ENCODE results near the gene SSBP2.
"Not testable (repeated sequence)": the region's sequence is repeated elsewhere in the genome, so short reads cannot be mapped to it uniquely, and the experiment has no call there.

SSBP2 gene

DNA sequence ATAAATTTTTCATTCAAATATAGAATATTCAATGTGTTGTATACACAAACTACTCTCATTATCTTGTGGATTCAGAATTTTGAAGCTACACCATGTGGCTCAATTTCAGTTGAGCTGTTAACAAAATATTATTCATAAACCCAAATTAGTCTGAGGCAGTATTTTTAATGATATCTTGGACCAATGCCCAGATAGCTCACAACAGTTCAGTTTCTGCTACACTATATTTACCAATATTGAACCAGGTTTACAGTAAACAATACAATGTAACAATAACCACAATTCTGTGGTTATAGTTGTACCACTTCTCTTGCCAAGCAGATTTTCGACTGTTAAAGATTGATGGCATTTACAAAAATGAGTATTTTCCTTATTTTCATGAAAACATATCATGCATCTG, 99.9 kb downstream of the SSBP2 start:
- no peaks in the 10 kb centered on the region for H3K27me3 Mint-ChIP-seq
- CTCF ChIA-PET = no interaction called here
- peaks cover 10% of the 10 kb centered on the region for H3K36me3 Mint-ChIP-seq
- no peak overlapping the region for H3K4me3 Mint-ChIP-seq
- no peak overlapping the region for H3K27ac Mint-ChIP-seq
- DNase-seq = no peak
- H3K4me1 Mint-ChIP-seq = no peaks in the 10 kb centered on the region
- no peaks in the 10 kb centered on the region for H3K9me3 Mint-ChIP-seq

DNA sequence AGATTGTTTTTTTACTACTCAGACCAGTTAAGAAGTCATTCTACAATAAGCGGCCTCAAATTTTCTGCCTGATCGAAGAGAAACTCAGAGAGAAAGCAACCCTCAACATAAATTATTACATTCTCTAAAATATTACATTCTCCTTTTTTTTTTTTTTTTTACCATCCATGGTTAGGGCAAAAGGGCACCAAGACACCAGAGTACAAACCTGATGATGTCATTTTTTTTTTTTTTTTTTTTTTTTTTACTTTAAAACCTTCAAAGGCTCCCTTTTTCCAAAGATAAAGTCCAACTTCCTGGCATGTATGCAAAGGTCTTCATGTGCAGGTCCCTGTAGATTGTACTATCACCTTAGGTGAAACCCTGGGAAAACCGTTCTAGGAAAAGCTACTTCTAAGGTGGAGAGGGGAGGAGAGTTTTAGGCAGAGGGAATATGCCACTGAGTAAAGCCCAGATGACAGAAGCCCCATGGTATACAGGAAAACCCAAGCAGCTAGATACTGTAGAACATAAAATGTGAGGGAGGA, 104.4 kb downstream of the SSBP2 start:
- H3K36me3 Mint-ChIP-seq = peaks cover 10% of the 10 kb centered on the region

DNA sequence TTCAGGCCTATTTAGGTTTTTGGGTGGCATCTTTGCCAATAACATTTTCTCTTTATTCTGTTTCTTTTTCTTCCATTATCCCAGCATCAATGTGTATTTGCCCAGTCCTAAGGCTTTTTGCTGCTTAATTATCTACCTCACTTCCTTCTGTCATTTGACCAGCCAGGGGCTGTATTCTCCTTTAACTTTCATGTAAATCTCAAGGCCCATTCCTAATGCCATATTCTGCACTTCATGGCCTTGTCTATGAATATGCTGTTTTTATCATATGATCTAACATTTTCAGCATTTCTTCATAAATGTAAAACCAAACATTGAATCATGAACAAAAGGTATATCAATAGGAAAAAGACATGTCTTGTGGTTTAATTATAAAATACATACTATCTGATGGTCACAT, 108.7 kb downstream of the SSBP2 start:
- no peak overlapping the region for H3K4me3 Mint-ChIP-seq
- no peaks in the 10 kb centered on the region for H3K27me3 Mint-ChIP-seq
- peaks cover 2% of the 10 kb centered on the region for H3K9me3 Mint-ChIP-seq
- H3K4me1 Mint-ChIP-seq = no peaks in the 10 kb centered on the region
- no peak overlapping the region for H3K27ac Mint-ChIP-seq
- peaks cover 5% of the 10 kb centered on the region for H3K36me3 Mint-ChIP-seq
- no peak for DNase-seq
- CTCF ChIA-PET = no interaction called here

More for the DNA sequence above, 104.4 kb downstream of the SSBP2 start:
- H3K27ac Mint-ChIP-seq = no peak overlapping the region
- H3K27me3 Mint-ChIP-seq = no peaks in the 10 kb centered on the region
- no peak overlapping the region for H3K4me3 Mint-ChIP-seq
- CTCF ChIA-PET = no interaction called here
- no peaks in the 10 kb centered on the region for H3K4me1 Mint-ChIP-seq
- H3K9me3 Mint-ChIP-seq = no peaks in the 10 kb centered on the region
- no peak for DNase-seq

DNA sequence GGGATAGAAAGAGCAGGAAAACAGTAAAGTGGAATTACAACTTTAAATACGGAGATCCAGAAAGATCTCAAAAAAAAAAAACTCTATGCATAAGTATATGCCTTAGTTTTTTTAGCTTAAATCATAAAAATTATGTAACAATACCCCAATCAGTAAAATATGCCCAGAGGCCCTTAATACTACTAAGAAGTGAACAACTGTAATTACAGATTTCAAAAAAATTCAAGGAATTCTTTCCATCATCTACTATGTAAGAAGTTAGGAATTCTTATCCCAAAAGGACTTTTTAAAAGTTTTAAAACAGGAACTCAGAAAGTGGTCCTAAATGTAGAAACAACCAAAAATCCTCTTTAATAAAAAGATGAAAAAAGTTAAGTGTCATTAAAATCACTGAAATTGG, 111.3 kb downstream of the SSBP2 start:
- H3K27me3 Mint-ChIP-seq = no peaks in the 10 kb centered on the region

DNA sequence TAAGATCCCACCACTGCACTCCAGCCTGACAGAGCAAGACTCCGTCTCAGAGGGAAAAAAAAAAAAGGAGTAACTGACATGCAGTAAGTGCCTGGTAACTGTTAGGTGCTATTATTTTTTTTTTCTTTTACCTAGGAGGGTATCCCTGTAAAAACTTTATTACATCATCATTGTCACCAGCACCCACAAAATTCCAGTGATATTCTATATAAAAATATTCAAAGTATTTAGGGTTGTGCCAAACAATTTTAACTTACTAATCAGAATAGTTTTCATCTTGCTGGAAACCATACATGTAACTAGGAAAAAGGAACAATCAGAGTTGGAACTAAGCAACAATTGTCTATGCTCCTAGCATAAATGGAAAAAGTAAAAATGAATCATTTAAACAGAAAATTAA, 112.4 kb downstream of the SSBP2 start:
- no peak overlapping the region for H3K27ac Mint-ChIP-seq
- H3K9me3 Mint-ChIP-seq = peaks cover 2% of the 10 kb centered on the region
- no peak overlapping the region for H3K4me3 Mint-ChIP-seq
- CTCF ChIA-PET = no interaction called here
- no peaks in the 10 kb centered on the region for H3K27me3 Mint-ChIP-seq
- no peaks in the 10 kb centered on the region for H3K4me1 Mint-ChIP-seq
- peaks cover 4% of the 10 kb centered on the region for H3K36me3 Mint-ChIP-seq
- DNase-seq = no peak

More for the DNA sequence above, 111.3 kb downstream of the SSBP2 start:
- H3K36me3 Mint-ChIP-seq = peaks cover 4% of the 10 kb centered on the region
- CTCF ChIA-PET = no interaction called here
- H3K9me3 Mint-ChIP-seq = peaks cover 2% of the 10 kb centered on the region
- no peaks in the 10 kb centered on the region for H3K4me1 Mint-ChIP-seq
- no peak for DNase-seq
- no peak overlapping the region for H3K27ac Mint-ChIP-seq
- H3K4me3 Mint-ChIP-seq = no peak overlapping the region

DNA sequence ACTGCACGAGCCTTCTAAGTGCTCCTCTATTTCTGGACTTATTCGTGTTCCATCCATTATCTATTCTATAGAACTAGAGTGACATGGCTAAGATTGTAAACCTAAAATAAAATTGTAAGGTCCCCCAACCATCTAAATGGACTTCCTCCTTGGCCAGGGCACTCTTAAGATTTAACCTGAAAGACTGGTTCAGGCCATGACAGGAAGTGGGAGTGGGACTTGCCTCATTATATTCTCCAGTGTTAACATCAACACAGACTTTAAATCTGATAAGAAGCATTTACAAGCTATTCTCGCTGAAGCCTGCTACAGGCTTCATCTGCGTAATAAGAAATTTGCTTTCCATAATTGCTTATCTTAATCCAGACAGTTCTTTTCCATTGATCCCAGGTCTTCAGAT, 117.0 kb downstream of the SSBP2 start:
- Mint-ChIP-seq H3K27ac (no peak overlapping the region), H3K36me3 (peaks cover 12% of the 10 kb centered on the region), H3K4me3 (no peak overlapping the region), H3K4me1 (peaks cover 3% of the 10 kb centered on the region), H3K9me3 (peaks cover 4% of the 10 kb centered on the region), H3K27me3 (no peaks in the 10 kb centered on the region)
- CTCF ChIA-PET = interaction anchor here (1.6 kb wide), 1 partner anchor 12 kb away, joined by 3 read pairs; no protein-coding TSS in a partner anchor
- DNase-seq = no peak

DNA sequence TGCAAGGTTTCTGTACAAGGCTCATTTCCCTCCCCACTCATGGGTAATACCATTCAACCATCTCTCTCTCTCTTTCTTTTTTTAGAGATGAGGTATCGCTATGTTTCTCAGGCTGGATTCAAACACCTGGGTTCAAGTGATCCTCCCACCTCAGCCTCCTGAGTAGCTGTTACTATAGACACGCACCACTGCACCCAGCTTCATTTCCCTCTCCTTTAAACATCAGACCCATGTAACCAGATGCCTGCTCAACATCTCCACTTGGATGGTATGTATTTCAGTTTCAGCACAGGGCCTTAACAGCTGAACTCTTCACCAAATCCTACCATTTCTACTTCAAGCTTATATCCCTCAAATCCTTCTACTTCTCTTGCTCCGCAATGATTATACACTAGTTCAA, 117.4 kb downstream of the SSBP2 start:
- Mint-ChIP-seq H3K9me3 (peaks cover 4% of the 10 kb centered on the region), H3K27me3 (no peaks in the 10 kb centered on the region)

DNA sequence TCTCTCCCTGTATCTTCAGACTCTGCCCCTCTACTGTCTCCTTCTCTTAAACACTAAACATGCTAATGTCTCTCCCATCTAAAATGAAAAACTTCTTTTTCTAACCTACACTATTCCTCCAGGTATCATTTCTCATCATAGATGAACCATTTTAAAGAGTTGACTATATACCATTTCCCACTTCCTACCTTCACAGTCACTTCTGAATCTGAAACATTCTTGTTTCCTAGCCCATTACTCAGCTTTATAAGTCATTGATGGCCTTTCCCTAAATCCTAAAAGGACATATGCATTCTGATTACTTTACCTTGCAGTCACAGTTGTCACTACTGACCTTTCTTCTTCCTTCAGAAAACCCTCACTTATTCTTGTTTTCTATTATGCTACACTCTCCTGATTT, 118.2 kb downstream of the SSBP2 start:
- no peak overlapping the region for H3K4me3 Mint-ChIP-seq
- H3K27ac Mint-ChIP-seq = no peak overlapping the region
- no peaks in the 10 kb centered on the region for H3K27me3 Mint-ChIP-seq
- CTCF ChIA-PET = interaction anchor here (1.6 kb wide), 1 partner anchor 10 kb away, joined by 3 read pairs; no protein-coding TSS in a partner anchor
- DNase-seq = no peak
- H3K36me3 Mint-ChIP-seq = peaks cover 18% of the 10 kb centered on the region
- H3K4me1 Mint-ChIP-seq = peaks cover 3% of the 10 kb centered on the region
- peaks cover 2% of the 10 kb centered on the region for H3K9me3 Mint-ChIP-seq

More for the DNA sequence above, 117.4 kb downstream of the SSBP2 start:
- Mint-ChIP-seq H3K4me1 (peaks cover 3% of the 10 kb centered on the region), H3K36me3 (peaks cover 16% of the 10 kb centered on the region), H3K4me3 (no peak overlapping the region), H3K27ac (no peak overlapping the region)
- DNase-seq = no peak
- CTCF ChIA-PET = interaction anchor here (1.6 kb wide), 1 partner anchor 11 kb away, joined by 3 read pairs; no protein-coding TSS in a partner anchor

DNA sequence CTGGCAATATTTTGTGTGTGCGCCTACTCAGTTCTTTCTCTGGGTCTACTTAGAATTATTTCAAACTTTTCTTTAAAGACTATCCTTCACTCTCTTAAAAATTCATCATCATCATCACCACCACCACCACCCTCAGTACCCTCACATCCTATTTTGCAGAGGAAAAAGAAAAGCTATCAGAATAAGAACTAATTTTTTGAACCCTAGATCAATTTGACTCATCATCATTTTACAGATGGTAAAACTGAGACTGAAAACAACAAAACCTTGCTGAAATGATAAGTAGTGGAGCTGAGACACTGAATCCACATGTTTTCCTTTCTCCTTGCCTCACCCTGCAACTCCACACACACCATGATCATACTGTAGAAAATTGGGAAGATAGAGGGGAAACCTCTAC, 119.3 kb downstream of the SSBP2 start:
- H3K4me3 Mint-ChIP-seq = no peak overlapping the region
- no peak overlapping the region for H3K27ac Mint-ChIP-seq
- H3K4me1 Mint-ChIP-seq = peaks cover 3% of the 10 kb centered on the region
- CTCF ChIA-PET = interaction anchor here (0.6 kb wide), 2 partner anchors 14 to 206 kb away, joined by 3 read pairs; no protein-coding TSS in a partner anchor
- no peak for DNase-seq
- no peaks in the 10 kb centered on the region for H3K27me3 Mint-ChIP-seq
- peaks cover 2% of the 10 kb centered on the region for H3K9me3 Mint-ChIP-seq
- peaks cover 14% of the 10 kb centered on the region for H3K36me3 Mint-ChIP-seq

DNA sequence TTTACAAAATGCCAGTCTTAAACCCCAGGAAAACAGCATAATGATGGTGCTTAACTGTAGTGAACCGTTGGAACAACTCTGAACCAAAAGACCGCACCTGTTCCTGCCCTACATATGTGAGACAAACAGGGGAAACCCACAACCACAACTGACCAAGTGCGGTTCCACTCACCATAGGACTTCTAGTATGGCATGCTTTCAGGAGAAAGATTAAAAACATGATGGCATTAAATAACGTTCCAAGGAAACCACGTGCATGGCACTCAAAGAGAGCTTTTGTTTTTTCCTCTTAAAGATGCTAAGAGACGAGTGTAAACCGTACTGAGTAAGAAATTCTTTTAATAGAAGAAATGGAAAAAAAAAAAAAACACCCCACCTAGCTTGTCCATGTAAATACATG, 119.8 kb downstream of the SSBP2 start:
- Mint-ChIP-seq H3K27ac (no peak overlapping the region), H3K4me1 (peaks cover 3% of the 10 kb centered on the region), H3K36me3 (peaks cover 14% of the 10 kb centered on the region), H3K9me3 (peaks cover 2% of the 10 kb centered on the region), H3K27me3 (no peaks in the 10 kb centered on the region), H3K4me3 (no peak overlapping the region)
- CTCF ChIA-PET = interaction anchor here (0.6 kb wide), 2 partner anchors 14 to 206 kb away, joined by 3 read pairs; no protein-coding TSS in a partner anchor
- peak; percentile 55 for DNase-seq

DNA sequence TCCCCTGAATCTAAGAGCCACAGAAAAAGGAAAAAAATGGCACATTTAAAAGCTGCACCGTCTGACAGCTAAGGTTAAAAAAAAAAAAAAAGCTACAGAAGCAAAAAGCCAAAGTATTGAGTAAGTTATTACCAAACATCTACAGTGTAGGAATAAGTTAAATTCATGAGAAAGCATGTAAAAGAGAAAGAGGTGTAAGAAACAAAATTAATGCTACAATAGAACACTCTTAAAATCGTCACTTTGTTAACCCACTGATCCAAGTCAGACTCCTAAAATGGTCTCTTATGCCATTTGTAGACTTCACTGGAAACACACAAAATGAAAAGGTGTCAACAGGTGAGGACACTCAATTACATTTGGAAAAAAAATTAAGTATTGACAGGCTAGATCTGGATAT, 120.2 kb downstream of the SSBP2 start:
- H3K27me3 Mint-ChIP-seq = no peaks in the 10 kb centered on the region
- CTCF ChIA-PET = no interaction called here
- H3K4me3 Mint-ChIP-seq = no peak overlapping the region
- peaks cover 2% of the 10 kb centered on the region for H3K9me3 Mint-ChIP-seq
- peaks cover 3% of the 10 kb centered on the region for H3K4me1 Mint-ChIP-seq
- peak overlapping the region; percentile 8 for H3K27ac Mint-ChIP-seq
- peaks cover 14% of the 10 kb centered on the region for H3K36me3 Mint-ChIP-seq
- DNase-seq = no peak

DNA sequence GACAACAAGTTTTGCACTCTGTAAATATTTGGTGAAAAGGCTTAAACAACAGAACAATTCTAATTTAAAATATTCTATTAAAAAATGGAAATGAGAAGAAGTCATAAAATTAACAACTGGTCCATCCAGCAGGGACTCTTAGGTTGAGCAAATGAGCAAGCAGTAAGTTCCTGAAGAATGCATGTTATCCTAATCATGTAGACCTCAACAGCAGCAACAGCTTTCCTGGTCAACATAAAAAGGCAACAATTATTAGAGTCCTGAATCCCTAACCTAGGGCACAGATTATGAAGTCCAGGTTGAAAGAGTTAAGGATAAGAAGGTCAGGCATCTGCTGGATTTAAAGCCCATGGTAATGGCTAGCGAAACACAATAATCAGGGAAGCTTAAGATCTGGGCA, 120.9 kb downstream of the SSBP2 start:
- peaks cover 14% of the 10 kb centered on the region for H3K36me3 Mint-ChIP-seq
- no peak overlapping the region for H3K27ac Mint-ChIP-seq
- peaks cover 2% of the 10 kb centered on the region for H3K9me3 Mint-ChIP-seq
- H3K4me3 Mint-ChIP-seq = no peak overlapping the region
- H3K4me1 Mint-ChIP-seq = peaks cover 3% of the 10 kb centered on the region
- DNase-seq = no peak
- CTCF ChIA-PET = interaction anchor here (0.7 kb wide), 1 partner anchor 17 kb away, joined by 3 read pairs; no protein-coding TSS in a partner anchor
- H3K27me3 Mint-ChIP-seq = no peaks in the 10 kb centered on the region

DNA sequence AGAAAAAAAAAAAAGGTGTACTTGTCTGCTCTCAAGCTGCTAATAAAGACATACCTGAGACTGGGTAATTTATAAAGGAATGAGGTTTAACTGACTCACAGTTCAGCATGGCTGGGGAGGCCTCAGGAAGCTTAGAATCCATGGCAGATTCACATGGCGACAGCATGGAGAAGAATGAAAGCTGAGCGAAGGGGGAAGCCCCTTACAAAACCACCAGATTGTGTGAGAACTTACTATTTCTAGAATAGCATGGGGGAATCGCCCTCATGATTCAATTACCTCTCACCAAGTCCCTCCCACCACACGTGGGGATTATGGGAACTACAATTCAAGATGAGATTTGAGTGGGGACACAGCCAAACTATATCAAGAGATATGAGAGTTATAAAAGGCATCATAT, 122.8 kb downstream of the SSBP2 start:
- H3K4me3 Mint-ChIP-seq, H3K27ac Mint-ChIP-seq, H3K27me3 Mint-ChIP-seq, DNase-seq, CTCF ChIA-PET, H3K9me3 Mint-ChIP-seq, H3K4me1 Mint-ChIP-seq: not testable (repeated sequence)
- peaks cover 14% of the 10 kb centered on the region for H3K36me3 Mint-ChIP-seq

DNA sequence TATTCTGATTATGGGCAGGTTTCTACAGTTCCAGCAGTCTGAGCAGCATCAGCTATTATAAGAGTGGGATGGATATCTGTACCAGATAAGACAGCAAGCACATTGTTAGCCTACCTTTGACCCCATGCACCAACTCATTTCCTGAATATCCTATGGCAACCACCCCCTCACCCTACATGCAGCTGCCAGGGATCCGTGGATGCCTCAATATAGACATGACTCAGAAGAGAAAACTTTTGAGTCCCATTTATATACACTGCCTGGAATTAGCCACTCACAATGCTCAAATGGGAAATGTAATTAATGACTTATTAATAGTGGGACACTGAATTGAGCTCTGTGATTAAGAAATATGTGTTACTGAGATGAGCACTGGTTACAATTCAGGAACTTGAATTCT, 124.4 kb downstream of the SSBP2 start:
- CTCF ChIA-PET = no interaction called here
- Mint-ChIP-seq H3K4me3 (no peak overlapping the region), H3K4me1 (peaks cover 3% of the 10 kb centered on the region), H3K36me3 (peaks cover 14% of the 10 kb centered on the region), H3K27me3 (no peaks in the 10 kb centered on the region), H3K27ac (no peak overlapping the region), H3K9me3 (peaks cover 2% of the 10 kb centered on the region)
- no peak for DNase-seq

DNA sequence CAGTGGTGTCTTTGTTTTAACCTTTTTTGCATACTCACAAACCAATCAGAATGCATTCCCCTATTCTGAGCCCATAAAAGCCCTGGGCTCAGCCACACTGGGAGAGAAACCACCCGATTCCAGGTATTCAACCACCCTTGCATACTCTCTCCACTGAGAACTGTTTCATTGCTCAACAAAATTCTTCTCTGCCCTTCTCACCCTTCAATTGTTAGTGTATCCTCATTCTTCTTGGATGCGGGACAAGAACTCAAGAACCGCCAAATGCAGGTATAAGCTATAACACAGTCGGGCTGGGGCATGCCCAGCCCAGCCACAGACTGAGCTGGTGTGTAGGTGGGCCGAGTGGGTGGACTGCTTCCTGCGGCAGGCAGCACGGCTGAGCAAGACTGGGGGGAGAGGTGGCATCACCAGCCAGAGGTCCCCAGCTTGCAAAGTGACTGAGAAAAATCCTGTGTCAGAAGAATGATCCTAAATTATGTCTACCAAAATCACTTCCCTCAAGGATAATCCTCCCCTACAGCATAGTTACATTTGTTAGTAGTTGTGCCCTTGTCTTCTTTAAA, 141.0 kb downstream of the SSBP2 start:
- no peak overlapping the region for H3K4me3 Mint-ChIP-seq
- peaks cover 13% of the 10 kb centered on the region for H3K9me3 Mint-ChIP-seq
- CTCF ChIA-PET = no interaction called here
- peaks cover 35% of the 10 kb centered on the region for H3K36me3 Mint-ChIP-seq
- H3K4me1 Mint-ChIP-seq = no peaks in the 10 kb centered on the region
- no peak overlapping the region for H3K27ac Mint-ChIP-seq
- DNase-seq = no peak
- no peaks in the 10 kb centered on the region for H3K27me3 Mint-ChIP-seq
